ENCODE data around the gene ANKRD39. TPM values are rescaled to one million over a fixed set of nuclear protein-coding genes. Genes with fewer than 3 reads are reported as not detected.

The ANKRD39 gene
- polyA plus RNA-seq, 1 experiment, result 8.1 TPM

DNA sequence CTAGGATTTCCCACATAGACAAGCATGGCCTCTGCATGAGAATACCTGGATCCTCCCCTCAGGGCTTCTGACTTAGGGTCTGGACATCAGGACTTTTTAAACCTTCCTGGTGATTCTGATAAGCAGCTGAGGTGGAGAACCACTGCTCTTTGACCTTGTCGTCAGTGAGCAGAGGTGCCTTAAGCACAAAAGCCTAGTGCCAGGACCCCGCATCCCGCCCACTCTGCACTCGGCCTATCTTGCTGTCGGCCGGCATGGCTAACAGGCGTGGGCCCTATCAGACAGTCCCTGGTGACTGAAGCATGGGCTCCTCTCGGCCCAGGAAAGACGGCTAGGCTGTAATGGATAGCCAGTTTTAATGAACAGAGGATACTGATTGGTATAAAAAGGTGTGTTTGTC lies 20.2 kb downstream of the ANKRD39 start:
- POLR2A ChIA-PET, result no interaction called here
- Histone ChIP-seq H3K27me3 (ENCODE audit: control insufficient read depth, insufficient read depth, low read length) (no peaks in the 10 kb centered on the region), H3K36me3 (ENCODE audit: control insufficient read depth, insufficient read depth, low read length) (no peaks in the 10 kb centered on the region; the same call in 1 of the 2 replicates), H3K4me3 (ENCODE audit: low read depth, low read length) (no peak overlapping the region)
- DNase-seq (ENCODE audit: low read depth), result no peak
- CTCF ChIA-PET, result no interaction called here
- no peak for TF ChIP-seq CTCF (IDR thresholded peaks at IDR 0.05; ENCODE audit: insufficient read depth, low read depth, low read length)

- ChIA-PET POLR2A (no interaction called here), CTCF (interaction anchor here (0.7 to 1.5 kb wide), 2 partner anchors 32 to 115 kb away, joined by 3 to 6 read pairs; no protein-coding TSS in a partner anchor)
- Histone ChIP-seq H3K27me3 (ENCODE audit: control insufficient read depth, insufficient read depth, low read length) (no peaks in the 10 kb centered on the region), H3K4me3 (ENCODE audit: low read depth, low read length) (no peak overlapping the region), H3K36me3 (ENCODE audit: control insufficient read depth, insufficient read depth, low read length) (peaks cover 2% of the 10 kb centered on the region; the same call in 1 of the 2 replicates)
- DNase-seq (ENCODE audit: low read depth), result no peak
- TF ChIP-seq CTCF (IDR thresholded peaks at IDR 0.05; ENCODE audit: insufficient read depth, low read depth, low read length), result no peak
These were observed 22.0 kb downstream of the ANKRD39 start for GRCh38 chr2:96835830-96836229.

DNA sequence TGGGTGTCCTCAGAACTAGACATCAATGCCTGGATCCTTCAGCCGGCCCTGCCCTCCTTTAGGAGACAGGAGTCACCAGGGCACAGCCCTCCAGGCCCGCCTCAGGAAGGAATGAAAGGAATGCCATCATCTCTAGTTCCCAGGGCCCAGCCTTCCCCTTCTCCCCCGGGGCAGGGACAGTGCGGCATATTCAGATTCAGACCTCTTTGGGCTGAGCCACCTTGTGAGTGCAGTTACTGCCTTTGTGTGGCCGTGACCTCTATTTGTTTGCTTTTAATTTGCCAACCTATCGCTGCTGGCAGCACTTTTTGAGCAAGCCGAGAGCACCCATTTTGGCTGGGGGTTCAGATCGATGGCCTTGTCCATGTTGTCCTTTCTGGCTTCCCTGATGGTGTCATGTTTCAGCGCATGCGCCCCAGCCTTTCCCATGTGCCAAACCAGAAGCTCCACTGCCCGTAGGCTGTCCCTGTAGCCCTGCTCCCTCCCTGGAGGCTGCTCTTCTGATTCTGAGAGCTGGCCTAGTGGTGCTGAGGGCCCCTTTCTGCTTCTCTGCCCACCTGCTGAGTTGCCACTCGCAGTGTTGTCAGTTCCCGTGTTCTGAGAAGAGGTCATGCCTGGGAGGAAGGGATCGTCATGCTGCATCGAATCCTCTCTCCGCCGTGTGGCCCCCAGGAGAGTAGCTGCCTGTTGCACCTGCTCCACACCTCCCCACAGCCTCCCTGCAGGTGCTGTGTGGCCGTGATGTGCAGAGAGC lies 24.9 kb downstream of the ANKRD39 start:
- ChIA-PET POLR2A (no interaction called here), CTCF (interaction anchor here (0.6 to 2.4 kb wide), 6 partner anchors 9 to 130 kb away, joined by 3 to 12 read pairs (median 4); partner anchors contain the start of genes ANKRD23 and ANKRD39)
- peaks cover 17% of the 10 kb centered on the region for H3K36me3 ChIP-seq (ENCODE audit: control insufficient read depth, insufficient read depth, low read length)

GRCh38 chr2:96832408-96832753 lies 25.4 kb downstream of the ANKRD39 start:
- DNase-seq (ENCODE audit: low read depth), result no peak
- no peak for TF ChIP-seq CTCF (IDR thresholded peaks at IDR 0.05; ENCODE audit: insufficient read depth, low read depth, low read length)
- POLR2A ChIA-PET, result no interaction called here
- H3K4me3 ChIP-seq (ENCODE audit: low read depth, low read length), result no peak overlapping the region
- CTCF ChIA-PET, result interaction anchor here (1.0 to 1.2 kb wide), 2 partner anchors 9 to 19 kb away, joined by 3 to 4 read pairs; no protein-coding TSS in a partner anchor
- H3K27me3 ChIP-seq (ENCODE audit: control insufficient read depth, insufficient read depth, low read length), result no peaks in the 10 kb centered on the region
- peaks cover 17% of the 10 kb centered on the region for H3K36me3 ChIP-seq (ENCODE audit: control insufficient read depth, insufficient read depth, low read length)

More for the DNA sequence above, 24.9 kb downstream of the ANKRD39 start:
- TF ChIP-seq CTCF (IDR thresholded peaks at IDR 0.05; ENCODE audit: insufficient read depth, low read depth, low read length), result no peak
- no peak for DNase-seq (ENCODE audit: low read depth)
- no peak overlapping the region for H3K4me3 ChIP-seq (ENCODE audit: low read depth, low read length)
- H3K27me3 ChIP-seq (ENCODE audit: control insufficient read depth, insufficient read depth, low read length), result no peaks in the 10 kb centered on the region

- ChIA-PET POLR2A (no interaction called here), CTCF (interaction anchor here (1.0 to 1.2 kb wide), 3 partner anchors 8 to 119 kb away, joined by 4 read pairs; partner anchors contain the start of gene CNNM3)
- Histone ChIP-seq H3K4me3 (ENCODE audit: low read depth, low read length) (no peak overlapping the region), H3K36me3 (ENCODE audit: control insufficient read depth, insufficient read depth, low read length) (peaks cover 21% of the 10 kb centered on the region), H3K27me3 (ENCODE audit: control insufficient read depth, insufficient read depth, low read length) (no peaks in the 10 kb centered on the region)
- no peak for DNase-seq (ENCODE audit: low read depth)
- no peak for TF ChIP-seq CTCF (IDR thresholded peaks at IDR 0.05; ENCODE audit: insufficient read depth, low read depth, low read length)
These were observed 26.1 kb downstream of the ANKRD39 start for GRCh38 chr2:96831679-96832078.
